ENCODE measurements around the gene RALGDS. TPM values are rescaled to one million over a fixed set of nuclear protein-coding genes. Genes with fewer than 3 reads are reported as not detected.

The RALGDS gene
- total RNA-seq, 4 donors from 2014 or later, result 44.8 to 53.0 (median 49.8) TPM

GRCh38 chr9:133114886-133115603, 6.0 kb downstream of the RALGDS start:
- H3K4me1 ChIP-seq, result peaks cover 0 to 85% (median 77%) of the 10 kb centered on the region in 3 donors
- no peak overlapping the region for H3K4me3 ChIP-seq
- H3K27me3 ChIP-seq, result no peaks in the 10 kb centered on the region
- H3K9me3 ChIP-seq, result no peaks in the 10 kb centered on the region
- WGBS, 2 donors (ENCODE audit: low coverage in 1 of 2), result 60% methylated on average over 1 of the region's 19 CpGs; no CpG with 5 or more reads in 1 of the 2 donors
- peak overlapping the region in 3 of 4 donors; percentile 77 to 79 (median 78) for H3K27ac ChIP-seq
- no peak for ATAC-seq
- no peak for TF ChIP-seq POLR2A (IDR thresholded peaks at IDR 0.05)
- no peak for TF ChIP-seq CTCF (IDR thresholded peaks at IDR 0.05)
- TF ChIP-seq POLR2AphosphoS5 (IDR thresholded peaks at IDR 0.05), result no peak
- no peak for TF ChIP-seq EP300 (IDR thresholded peaks at IDR 0.05)
- peaks cover 0 to 21% of the 10 kb centered on the region in 2 donors for H3K36me3 ChIP-seq

DNA sequence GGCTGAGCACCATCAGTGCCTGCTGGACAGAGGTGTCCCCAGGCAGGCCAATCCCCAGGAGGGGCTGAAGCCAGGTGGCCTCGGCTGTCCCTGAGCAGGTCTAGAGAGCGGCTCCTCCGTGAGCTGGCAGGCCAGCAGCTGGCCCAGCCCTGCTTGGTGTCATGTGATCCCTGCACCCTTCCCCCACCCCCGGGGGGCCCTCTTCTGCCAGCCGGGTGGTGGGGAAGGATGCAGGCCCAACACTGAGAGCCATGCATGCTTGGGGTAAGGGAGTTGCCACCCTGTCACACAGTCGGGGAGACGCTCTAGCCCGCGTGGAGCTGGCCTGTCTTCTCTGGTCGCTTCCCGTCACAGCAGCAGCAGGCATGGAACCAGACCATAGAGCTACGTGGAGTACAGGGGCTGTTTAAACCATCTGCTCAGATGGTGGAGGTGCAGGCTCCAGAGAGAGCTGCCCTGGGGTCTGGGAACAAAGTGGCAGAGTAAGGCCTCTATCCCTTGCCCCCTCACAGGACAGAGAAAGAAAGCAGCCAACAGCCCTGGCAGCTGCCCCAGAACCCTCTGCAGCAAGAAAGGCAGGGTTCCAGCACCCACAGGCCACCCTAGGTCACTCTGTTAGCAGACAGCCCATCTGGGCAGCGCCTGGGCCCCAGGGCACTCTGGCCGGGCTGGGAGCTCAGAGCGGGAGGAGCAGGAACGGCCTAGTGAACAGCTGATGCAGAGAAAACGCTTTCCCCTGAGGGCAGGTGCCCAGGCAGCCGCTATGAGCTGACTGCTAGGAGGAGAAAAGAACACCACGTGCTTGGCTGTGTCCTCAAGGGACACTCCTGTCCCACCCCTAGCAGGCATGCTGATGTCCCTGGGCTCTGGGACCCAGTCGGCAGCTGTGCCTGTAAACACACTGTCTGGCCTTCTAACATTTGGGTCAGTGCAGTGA, 6.8 kb downstream of the RALGDS start:
- H3K36me3 ChIP-seq, result peaks cover 0 to 29% of the 10 kb centered on the region in 2 donors
- peak; percentile 19 for ATAC-seq
- no peak for TF ChIP-seq CTCF (IDR thresholded peaks at IDR 0.05)
- peak; percentile 23 for TF ChIP-seq POLR2AphosphoS5 (IDR thresholded peaks at IDR 0.05)
- no CpG with 5 or more reads among the region's 20 CpGs for WGBS, 2 donors (ENCODE audit: low coverage in 1 of 2)
- H3K4me1 ChIP-seq, result peaks cover 0 to 77% (median 69%) of the 10 kb centered on the region in 3 donors
- peak overlapping the region in 1 of 2 donors; percentile 19 for H3K4me3 ChIP-seq
- H3K27ac ChIP-seq, result peak overlapping the region; percentile 6 to 79 (median 78)
- no peaks in the 10 kb centered on the region for H3K27me3 ChIP-seq
- H3K9me3 ChIP-seq, result no peaks in the 10 kb centered on the region

DNA sequence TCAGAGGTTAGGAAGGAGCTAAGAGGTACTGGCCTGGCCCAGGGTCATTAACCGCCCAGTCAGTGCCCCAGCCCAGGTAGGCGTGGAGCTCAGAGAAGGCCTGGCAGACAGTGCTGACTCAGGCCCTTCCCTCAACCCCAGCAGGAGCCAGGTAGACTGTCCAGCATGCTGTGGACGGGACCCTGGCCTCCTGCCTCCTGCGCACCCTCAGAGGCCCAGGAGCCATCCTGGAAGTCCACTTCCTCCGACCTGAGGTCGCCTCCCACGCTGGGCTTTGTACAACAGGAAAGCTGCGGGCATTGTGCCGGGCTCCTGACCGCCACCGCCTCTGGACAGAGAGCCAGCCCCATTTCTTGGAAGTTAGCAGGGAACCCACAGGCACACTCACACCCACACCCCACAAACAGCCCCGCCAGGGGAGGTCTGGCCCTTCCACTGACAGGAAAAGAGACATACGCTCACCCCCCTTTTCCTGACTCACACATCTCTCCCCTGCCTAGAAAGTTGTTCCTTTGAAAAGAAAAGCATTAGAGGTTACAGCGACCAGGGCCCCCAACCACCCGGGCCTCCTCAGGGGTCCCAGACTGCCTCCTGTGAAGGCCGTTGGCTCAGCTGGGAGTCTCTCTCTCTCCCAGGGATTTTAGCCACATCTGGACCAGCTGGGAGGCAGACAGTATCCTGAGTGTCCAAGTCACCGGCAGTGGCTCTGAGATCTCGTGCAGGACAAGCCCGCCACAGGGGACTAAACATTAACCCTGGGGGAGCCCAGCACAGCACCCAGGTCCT, 7.7 kb downstream of the RALGDS start:
- peak; percentile 27 for ATAC-seq

DNA sequence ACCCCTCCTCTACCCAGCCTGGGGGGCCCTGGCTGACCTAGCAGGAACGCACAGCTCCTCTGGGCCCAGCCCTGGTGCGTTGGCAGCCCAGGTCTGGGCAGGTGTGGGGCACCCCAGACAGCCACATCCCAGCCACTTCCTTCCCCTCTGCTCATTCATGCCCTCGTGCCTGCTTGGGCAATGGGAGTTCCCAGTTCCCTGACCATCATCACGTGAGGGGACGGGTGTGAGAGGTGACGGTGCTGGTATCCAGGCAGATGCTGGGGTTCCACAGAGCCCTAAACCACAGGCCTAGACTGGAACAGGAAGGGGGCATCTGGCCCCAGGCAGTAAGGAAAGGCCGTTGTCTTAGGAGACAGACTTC, 8.4 kb downstream of the RALGDS start:
- TF ChIP-seq POLR2AphosphoS5 (IDR thresholded peaks at IDR 0.05), result no peak
- Histone ChIP-seq H3K27me3 (no peaks in the 10 kb centered on the region), H3K27ac (peak overlapping the region in 3 of 4 donors; percentile 77 to 79 (median 78)), H3K4me1 (peaks cover 0 to 61% (median 53%) of the 10 kb centered on the region in 3 donors), H3K36me3 (peaks cover 0 to 45% of the 10 kb centered on the region in 2 donors), H3K4me3 (no peak overlapping the region), H3K9me3 (no peaks in the 10 kb centered on the region)
- WGBS, 2 donors (ENCODE audit: low coverage in 1 of 2), result 50% methylated on average over 2 of the region's 7 CpGs; no CpG with 5 or more reads in 1 of the 2 donors
- peak; percentile 35 for ATAC-seq

More for the DNA sequence above, 7.7 kb downstream of the RALGDS start:
- WGBS, 2 donors (ENCODE audit: low coverage in 1 of 2), result no CpG with 5 or more reads among the region's 19 CpGs
- Histone ChIP-seq H3K36me3 (peaks cover 0 to 38% of the 10 kb centered on the region in 2 donors), H3K27ac (peak overlapping the region; percentile 6 to 79 (median 78)), H3K4me1 (peaks cover 0 to 69% (median 60%) of the 10 kb centered on the region in 3 donors), H3K27me3 (no peaks in the 10 kb centered on the region), H3K9me3 (no peaks in the 10 kb centered on the region), H3K4me3 (peak overlapping the region in 1 of 2 donors; percentile 19)
- TF ChIP-seq CTCF (IDR thresholded peaks at IDR 0.05), result no peak
- TF ChIP-seq POLR2AphosphoS5 (IDR thresholded peaks at IDR 0.05), result peak; percentile 42

All from gastroesophageal sphincter (tissue), 4 donors.